Measurements from ENCODE around the gene DENND1A. TPM values are rescaled to one million over a fixed set of nuclear protein-coding genes. Genes with fewer than 3 reads are reported as not detected.

DENND1A gene
- total RNA-seq, 2 experiments from 2014 or later = 21.9 to 23.3 TPM

- Mint-ChIP-seq H3K9me3 (peaks cover 23% of the 10 kb centered on the region), H3K27ac (no peak overlapping the region), H3K27me3 (no peaks in the 10 kb centered on the region), H3K36me3 (ENCODE audit: low read depth) (peaks cover 48% of the 10 kb centered on the region), H3K4me1 (ENCODE audit: low read depth) (peaks cover 4% of the 10 kb centered on the region), H3K4me3 (no peak overlapping the region)
- no peak for TF ChIP-seq CTCF (IDR thresholded peaks at IDR 0.05)
- intact Hi-C loops (cut with micrococcal nuclease) = no loop called here
- ATAC-seq (no peak), DNase-seq (no peak)
- ChIA-PET POLR2A (no interaction called here), CTCF (no interaction called here)
These were observed 86.2 kb downstream of the DENND1A start for GRCh38 chr9:123843703-123844102.

DNA sequence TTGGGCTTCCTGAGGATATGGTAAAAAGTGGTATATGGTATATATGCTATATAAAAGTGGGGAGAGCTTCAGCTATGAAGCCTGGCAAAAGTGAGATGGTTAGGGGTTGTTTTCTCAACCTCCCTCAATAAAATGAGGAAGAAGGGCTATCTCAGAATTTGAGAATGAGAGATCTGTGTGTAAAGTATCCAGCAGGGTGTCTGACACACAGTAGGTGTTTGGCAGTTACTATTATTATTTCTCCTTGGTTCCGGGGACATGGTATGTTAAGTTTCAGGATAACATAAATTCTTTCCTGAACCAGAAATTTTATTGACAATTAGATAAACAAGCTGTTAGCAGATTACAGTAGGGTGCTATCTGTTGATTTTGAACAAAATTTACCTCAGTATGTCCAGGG, 94.1 kb downstream of the DENND1A start:
- ChIA-PET CTCF (interaction anchor here (0.6 kb wide), 1 partner anchor 676 kb away, joined by 3 read pairs; no protein-coding TSS in a partner anchor), POLR2A (interaction anchor here (0.8 to 1.2 kb wide), 2 partner anchors 31 to 293 kb away, joined by 4 read pairs; no protein-coding TSS in a partner anchor)
- DNase-seq (no peak), ATAC-seq (no peak)
- Mint-ChIP-seq H3K27ac (no peak overlapping the region), H3K36me3 (ENCODE audit: low read depth) (peaks cover 18% of the 10 kb centered on the region), H3K27me3 (no peaks in the 10 kb centered on the region), H3K4me1 (ENCODE audit: low read depth) (peaks cover 21% of the 10 kb centered on the region), H3K9me3 (peaks cover 10% of the 10 kb centered on the region), H3K4me3 (no peak overlapping the region)
- no peak for TF ChIP-seq CTCF (IDR thresholded peaks at IDR 0.05)
- intact Hi-C loops (cut with micrococcal nuclease) = no loop called here

DNA sequence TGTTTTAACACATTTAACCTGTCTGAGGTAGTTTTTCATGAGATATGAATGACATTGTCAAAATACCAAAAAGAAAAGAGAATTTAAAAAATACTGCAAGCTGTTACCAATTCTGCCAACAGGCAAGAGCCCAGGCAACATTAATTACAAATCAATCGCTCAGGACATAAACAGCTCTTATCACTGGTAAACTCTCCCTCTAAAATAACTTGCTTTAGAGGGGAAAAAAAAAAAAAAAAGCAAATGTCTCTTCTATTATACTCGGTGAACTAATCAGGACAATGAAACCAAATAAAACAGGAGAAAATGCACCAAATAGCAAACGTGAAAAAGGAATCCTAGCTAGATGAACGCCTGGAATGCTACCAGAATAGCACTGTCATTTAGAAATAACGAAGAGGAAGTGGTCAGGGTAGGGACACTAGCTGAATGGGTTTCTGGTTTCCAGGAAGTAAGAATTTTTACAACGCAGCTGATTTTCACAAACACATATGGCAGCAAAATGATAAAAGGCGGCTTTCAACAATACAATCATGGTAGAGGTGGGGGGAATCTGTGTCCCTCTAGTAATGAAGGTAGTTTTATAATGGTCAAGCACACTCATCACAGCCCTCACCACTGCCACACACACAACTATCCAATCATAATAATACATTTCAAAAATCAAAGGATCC, 94.9 kb downstream of the DENND1A start:
- no peak for DNase-seq
- intact Hi-C loops (cut with micrococcal nuclease) = no loop called here
- peak; percentile 42 for ATAC-seq
- no peak overlapping the region for H3K4me3 Mint-ChIP-seq
- peak overlapping the region; percentile 14 for H3K27ac Mint-ChIP-seq
- TF ChIP-seq CTCF (IDR thresholded peaks at IDR 0.05) = no peak
- H3K27me3 Mint-ChIP-seq = no peaks in the 10 kb centered on the region
- CTCF ChIA-PET = interaction anchor here (0.6 to 1.4 kb wide), 2 partner anchors 51 to 212 kb away, joined by 3 read pairs; no protein-coding TSS in a partner anchor
- POLR2A ChIA-PET = interaction anchor here (1.2 kb wide), 1 partner anchor 292 kb away, joined by 4 read pairs; no protein-coding TSS in a partner anchor
- peaks cover 21% of the 10 kb centered on the region for H3K4me1 Mint-ChIP-seq (ENCODE audit: low read depth)
- peaks cover 14% of the 10 kb centered on the region for H3K9me3 Mint-ChIP-seq
- H3K36me3 Mint-ChIP-seq (ENCODE audit: low read depth) = peaks cover 22% of the 10 kb centered on the region

GRCh38 chr9:123834218-123834888, 95.6 kb downstream of the DENND1A start:
- Mint-ChIP-seq H3K9me3 (peaks cover 18% of the 10 kb centered on the region), H3K27ac (no peak overlapping the region), H3K36me3 (ENCODE audit: low read depth) (peaks cover 26% of the 10 kb centered on the region), H3K4me3 (no peak overlapping the region), H3K27me3 (no peaks in the 10 kb centered on the region), H3K4me1 (ENCODE audit: low read depth) (peaks cover 21% of the 10 kb centered on the region)
- POLR2A ChIA-PET = interaction anchor here (1.2 kb wide), 1 partner anchor 292 kb away, joined by 4 read pairs; no protein-coding TSS in a partner anchor
- CTCF ChIA-PET = interaction anchor here (0.6 to 1.4 kb wide), 2 partner anchors 51 to 211 kb away, joined by 3 read pairs; no protein-coding TSS in a partner anchor
- intact Hi-C loops (cut with micrococcal nuclease) = no loop called here
- ATAC-seq (no peak), DNase-seq (no peak)
- no peak for TF ChIP-seq CTCF (IDR thresholded peaks at IDR 0.05)

Measured in activated CD8-positive, alpha-beta T cell treated with anti-CD3 and anti-CD28 coated beads for 36 hours (primary cell).